ENCODE results near the gene CAMKK2.

The CAMKK2 gene

DNA sequence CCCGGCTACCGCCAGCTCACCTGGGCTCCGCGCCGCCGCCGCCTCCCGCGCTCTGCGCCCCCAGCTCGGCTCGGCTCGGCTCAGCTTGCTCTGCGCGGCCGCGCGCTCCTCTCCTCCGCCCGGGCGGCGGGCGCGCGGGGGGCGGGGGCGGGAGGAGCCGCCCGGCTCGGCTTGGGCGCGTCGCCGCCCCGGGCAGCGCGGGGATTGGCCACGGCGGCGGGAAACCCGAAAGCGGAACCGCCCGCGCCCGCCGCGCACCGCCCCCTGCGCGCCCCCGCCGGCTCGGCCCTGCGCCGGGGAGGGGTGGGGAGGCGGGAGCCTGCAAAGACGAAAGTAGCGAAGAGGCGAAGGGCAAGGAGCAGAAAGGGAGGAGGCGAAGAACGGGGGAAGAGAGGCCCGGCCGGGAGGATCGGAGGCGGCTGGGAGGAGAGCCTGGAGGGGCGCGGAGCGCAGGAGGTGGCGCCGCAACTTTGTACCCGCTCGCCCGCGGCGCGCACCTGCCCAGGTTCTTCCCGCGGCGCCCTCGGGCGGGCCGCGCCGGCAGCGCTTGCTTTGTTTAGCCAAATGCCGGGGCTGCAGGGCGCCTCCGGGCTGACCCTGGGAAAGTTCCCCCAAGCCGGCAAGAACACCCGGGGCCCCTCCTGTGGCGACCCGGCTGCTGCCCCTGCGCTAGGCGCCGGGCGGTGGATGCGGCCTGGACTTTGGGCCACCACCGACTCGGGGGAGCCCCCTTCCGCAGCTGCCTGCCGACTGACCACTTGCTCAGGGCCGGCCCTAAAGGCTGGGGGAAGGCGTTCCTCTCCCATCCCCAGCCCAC, at the start of gene CAMKK2:
Gene CAMKK2 (minus strand): TSS at position 92 of the 817 bp plus-strand sequence. CDS start 22,183 bp downstream, outside the sequence.
- H3K4me3 ChIP-seq (ENCODE audit: low read depth, low read length): peak within 1 kb of the TSS; percentile 91
- TF ChIP-seq, protein P1, sequence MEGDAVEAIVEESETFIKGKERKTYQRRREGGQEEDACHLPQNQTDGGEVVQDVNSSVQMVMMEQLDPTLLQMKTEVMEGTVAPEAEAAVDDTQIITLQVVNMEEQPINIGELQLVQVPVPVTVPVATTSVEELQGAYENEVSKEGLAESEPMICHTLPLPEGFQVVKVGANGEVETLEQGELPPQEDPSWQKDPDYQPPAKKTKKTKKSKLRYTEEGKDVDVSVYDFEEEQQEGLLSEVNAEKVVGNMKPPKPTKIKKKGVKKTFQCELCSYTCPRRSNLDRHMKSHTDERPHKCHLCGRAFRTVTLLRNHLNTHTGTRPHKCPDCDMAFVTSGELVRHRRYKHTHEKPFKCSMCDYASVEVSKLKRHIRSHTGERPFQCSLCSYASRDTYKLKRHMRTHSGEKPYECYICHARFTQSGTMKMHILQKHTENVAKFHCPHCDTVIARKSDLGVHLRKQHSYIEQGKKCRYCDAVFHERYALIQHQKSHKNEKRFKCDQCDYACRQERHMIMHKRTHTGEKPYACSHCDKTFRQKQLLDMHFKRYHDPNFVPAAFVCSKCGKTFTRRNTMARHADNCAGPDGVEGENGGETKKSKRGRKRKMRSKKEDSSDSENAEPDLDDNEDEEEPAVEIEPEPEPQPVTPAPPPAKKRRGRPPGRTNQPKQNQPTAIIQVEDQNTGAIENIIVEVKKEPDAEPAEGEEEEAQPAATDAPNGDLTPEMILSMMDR (conservative IDR thresholded peaks at IDR 0.05; ENCODE audit: low read depth, low read length): peak; percentile 4
- DNase-seq (ENCODE audit: low read depth): peak; percentile 76

GRCh38 chr12:121345151-121345815, 48.8 kb upstream of the CAMKK2 start:
- H3K4me3 ChIP-seq (ENCODE audit: low read depth, low read length): no peak overlapping the region
- no peak for DNase-seq (ENCODE audit: low read depth)

GRCh38 chr12:121344506-121344905, 48.0 kb upstream of the CAMKK2 start:
- no peak for DNase-seq (ENCODE audit: low read depth)
- TF ChIP-seq, protein P1 (conservative IDR thresholded peaks at IDR 0.05; ENCODE audit: low read depth, low read length): no peak
- no peak overlapping the region for H3K4me3 ChIP-seq (ENCODE audit: low read depth, low read length)

More at GRCh38 chr12:121345151-121345815, 48.8 kb upstream of the CAMKK2 start:
- TF ChIP-seq, protein P1 (conservative IDR thresholded peaks at IDR 0.05; ENCODE audit: low read depth, low read length): no peak

DNA sequence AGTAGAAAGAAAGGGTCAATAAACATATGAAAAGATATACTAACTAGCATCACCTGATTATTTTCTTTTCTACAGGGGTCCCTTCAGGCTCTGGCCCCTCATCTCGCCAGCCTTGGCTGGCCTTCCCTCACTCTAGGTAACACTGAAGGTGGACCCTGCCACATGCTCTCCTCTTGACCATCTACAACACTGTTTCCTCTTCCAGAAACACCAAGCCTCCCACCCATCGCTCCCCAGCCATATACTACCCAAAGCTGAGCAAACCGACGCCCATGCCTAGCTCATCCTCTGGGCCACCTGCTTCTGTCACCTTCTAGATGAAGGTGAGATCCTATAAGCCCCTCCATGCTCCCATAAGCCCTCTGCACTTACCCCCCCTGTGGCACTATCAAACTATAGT, 40.9 kb upstream of the CAMKK2 start:
- TF ChIP-seq, protein P1 (conservative IDR thresholded peaks at IDR 0.05; ENCODE audit: low read depth, low read length): no peak
- DNase-seq (ENCODE audit: low read depth): no peak
- H3K4me3 ChIP-seq (ENCODE audit: low read depth, low read length): no peak overlapping the region

DNA sequence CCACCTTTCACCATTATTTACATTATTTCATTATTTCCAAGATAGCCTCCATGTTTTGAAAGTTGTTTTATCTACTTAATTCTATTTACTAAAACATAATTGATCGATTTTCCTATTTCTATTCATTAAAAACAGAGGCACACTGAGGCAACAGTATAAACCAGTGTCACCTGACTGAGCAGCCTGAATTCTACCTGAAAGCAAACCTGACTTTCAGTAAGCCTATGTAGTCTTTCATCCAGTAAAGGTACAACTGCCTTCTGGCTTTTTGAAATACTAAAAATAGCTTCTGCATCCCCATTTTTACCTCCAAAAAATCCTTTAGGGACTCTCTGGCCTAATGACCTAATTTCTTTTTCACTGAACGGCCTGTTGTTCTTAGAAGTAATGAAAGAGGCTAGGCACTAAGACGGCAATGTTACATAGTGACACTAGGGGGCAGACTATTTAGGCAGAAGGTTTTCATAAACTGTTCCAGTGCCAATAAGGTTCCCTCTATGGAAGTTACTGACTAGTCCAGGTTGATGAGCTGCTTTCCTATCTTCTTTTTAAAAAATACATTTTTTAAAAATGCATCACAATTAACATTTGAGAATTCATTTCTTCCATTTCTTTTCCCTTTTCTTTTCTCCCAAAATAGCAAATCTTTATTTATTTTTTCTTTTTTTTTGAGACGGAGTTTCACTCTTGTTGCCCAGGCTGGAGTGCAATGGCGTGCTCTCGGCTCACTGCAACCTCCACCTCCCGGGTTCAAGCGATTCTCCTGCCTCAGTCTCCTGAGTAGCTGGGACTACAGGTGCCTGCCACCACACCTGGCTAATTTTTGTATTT, 38.2 kb upstream of the CAMKK2 start:
- TF ChIP-seq, protein P1 (conservative IDR thresholded peaks at IDR 0.05; ENCODE audit: low read depth, low read length): peak; percentile 81
- no peak overlapping the region for H3K4me3 ChIP-seq (ENCODE audit: low read depth, low read length)
- DNase-seq (ENCODE audit: low read depth): peak; percentile 87

DNA sequence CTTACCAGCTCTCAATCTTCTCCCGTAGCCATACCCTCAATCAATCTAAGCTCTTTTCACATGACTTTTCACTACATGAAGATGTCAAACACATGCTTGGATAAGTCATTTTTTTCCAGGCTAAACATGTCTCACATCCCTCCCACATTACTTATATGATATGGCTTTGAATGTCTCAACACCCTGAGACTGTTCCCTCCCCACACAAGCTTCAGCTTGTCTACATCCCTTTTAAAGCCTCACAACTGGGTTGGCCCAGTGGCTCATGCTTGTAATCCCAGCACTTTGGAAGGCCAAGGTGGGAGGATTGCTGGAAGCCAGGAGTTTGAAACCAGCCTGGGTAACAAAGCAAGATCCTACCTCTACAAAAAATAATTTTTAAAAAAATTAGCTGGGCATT, 37.2 kb upstream of the CAMKK2 start:
- TF ChIP-seq, protein P1 (conservative IDR thresholded peaks at IDR 0.05; ENCODE audit: low read depth, low read length): no peak
- no peak for DNase-seq (ENCODE audit: low read depth)
- H3K4me3 ChIP-seq (ENCODE audit: low read depth, low read length): no peak overlapping the region
